OCI-LY7 (cell line): ENCODE data around the gene COMMD10.

Experiments used
- EZH2phosphoT487 ChIP-seq: fragments of 200-600 bp; sonication (generic); IDR thresholded peaks from 2 replicates; pipeline ENCODE4 v1.6.1; 2018; ENCODE audit warnings: low read depth, borderline replicate concordance, mild to moderate bottlenecking, mixed run types, antibody characterized with exemption, low read length, moderate library complexity, mixed read lengths
- TF ChIP-seq, protein P1 (sequence below): fragments of 200-600 bp; sonication (generic); conservative IDR thresholded peaks from 2 replicates; pipeline ENCODE4 v1.5.1; 2014; ENCODE audit warnings: mild to moderate bottlenecking, antibody characterized with exemption, low read length, moderate library complexity, mixed read lengths

GRCh38 chr5:116137544-116138378, 52.9 kb downstream of the COMMD10 start:
- TF ChIP-seq, protein P1, sequence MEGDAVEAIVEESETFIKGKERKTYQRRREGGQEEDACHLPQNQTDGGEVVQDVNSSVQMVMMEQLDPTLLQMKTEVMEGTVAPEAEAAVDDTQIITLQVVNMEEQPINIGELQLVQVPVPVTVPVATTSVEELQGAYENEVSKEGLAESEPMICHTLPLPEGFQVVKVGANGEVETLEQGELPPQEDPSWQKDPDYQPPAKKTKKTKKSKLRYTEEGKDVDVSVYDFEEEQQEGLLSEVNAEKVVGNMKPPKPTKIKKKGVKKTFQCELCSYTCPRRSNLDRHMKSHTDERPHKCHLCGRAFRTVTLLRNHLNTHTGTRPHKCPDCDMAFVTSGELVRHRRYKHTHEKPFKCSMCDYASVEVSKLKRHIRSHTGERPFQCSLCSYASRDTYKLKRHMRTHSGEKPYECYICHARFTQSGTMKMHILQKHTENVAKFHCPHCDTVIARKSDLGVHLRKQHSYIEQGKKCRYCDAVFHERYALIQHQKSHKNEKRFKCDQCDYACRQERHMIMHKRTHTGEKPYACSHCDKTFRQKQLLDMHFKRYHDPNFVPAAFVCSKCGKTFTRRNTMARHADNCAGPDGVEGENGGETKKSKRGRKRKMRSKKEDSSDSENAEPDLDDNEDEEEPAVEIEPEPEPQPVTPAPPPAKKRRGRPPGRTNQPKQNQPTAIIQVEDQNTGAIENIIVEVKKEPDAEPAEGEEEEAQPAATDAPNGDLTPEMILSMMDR = peak; percentile 93
- TF ChIP-seq EZH2phosphoT487 = no peak
